ENCODE results near the gene ADM2. TPM values are rescaled to one million over a fixed set of nuclear protein-coding genes. Genes with fewer than 3 reads are reported as not detected.

Gene ADM2
- not detected in 2 replicates for polyA plus RNA-seq

DNA sequence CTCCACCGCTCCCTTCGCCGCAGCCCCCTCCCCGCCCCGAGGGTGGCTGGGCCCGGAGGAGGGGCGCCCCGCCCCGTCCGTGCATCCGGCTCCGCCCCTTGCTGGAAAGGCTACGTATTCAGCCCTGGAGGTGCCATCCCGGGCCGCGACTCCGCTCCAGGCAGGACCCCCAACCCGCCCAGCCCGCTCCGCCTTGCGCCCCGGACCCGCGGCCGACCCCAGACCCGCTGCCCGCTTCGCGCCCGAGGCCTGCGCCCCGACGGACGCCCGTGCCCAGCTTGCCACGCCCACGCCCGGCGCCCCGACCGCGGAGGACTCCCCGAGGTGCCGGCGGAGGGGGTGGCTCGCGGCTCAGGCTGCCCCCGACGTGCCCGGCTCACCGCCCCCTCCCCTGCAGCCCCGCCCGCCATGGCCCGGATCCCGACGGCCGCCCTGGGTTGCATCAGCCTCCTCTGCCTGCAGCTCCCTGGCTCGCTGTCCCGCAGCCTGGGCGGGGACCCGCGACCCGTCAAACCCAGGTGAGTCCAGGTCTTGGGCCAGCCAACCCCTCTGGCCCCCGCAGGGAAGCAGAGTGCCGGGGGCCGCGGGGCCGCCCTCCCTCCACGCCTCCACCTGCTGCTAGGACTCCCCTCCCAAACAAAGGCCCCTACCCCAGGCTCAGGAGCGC, at the start of gene ADM2:
TSS of gene ADM2 (plus strand) at position 104 of the 667 bp plus-strand sequence. CDS start at position 409, 305 bp downstream.

GRCh38 chr22:50474710-50475651, 6.4 kb upstream of the ADM2 start, which contains the start of gene SBF1:
Gene SBF1, minus strand, starts transcription at chr22:50475035. Its CDS starts 195 bp downstream, at chr22:50474840.

GRCh38 chr22:50486561-50487289, 5.4 kb downstream of the ADM2 start, which contains the start of gene MIOX:
Gene MIOX, plus strand, starts transcription at chr22:50486859. Its CDS starts 39 bp downstream, at chr22:50486898.

GRCh38 chr22:50507421-50507990, 26.2 kb downstream of the ADM2 start, which contains the start of gene LMF2:
Gene LMF2, minus strand, starts transcription at chr22:50507702. Its CDS starts 27 bp downstream, at chr22:50507675.

GRCh38 chr22:50507991-50508884, 26.9 kb downstream of the ADM2 start, which contains the start of gene NCAPH2:
Gene NCAPH2, plus strand, starts transcription at chr22:50508224. Its CDS starts 114 bp downstream, at chr22:50508338.

DNA sequence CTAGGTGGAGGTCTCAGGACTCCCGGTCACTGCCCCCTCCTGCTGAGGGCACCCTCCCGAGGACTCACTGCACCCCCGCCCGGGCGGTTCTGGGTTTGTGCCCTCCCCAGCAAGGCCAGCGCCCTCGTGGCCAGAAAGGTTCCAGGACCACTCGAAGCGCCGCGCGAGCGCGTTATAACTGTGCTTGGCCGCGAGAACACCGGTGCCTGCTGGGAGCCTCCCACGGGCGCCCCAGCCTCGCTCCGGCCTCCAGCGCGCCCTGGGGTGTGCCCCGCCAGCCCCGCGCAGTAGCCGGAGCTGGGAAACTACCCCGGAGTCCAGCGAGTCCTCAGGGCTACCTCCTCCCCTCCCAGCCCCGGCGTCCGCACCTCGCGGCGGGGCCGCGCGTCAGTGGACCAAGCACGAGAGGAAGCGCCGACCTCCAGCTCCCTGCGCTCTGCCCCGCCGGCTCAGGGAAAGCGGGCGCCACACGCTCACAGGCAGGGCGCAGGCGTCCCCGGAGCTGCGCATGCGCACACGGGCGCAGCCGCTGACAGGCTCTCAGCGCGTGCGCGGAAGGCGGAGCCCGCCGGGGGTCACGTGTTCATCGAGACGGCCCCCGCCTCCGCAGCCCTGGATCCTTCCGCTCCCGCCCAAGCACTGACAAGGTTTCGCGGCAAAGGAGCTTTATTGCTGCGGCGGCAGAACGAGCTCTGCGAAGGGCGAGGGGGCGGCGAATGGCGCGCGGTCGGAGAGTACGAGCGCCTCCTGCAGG, 43.9 kb downstream of the ADM2 start, which contains the start of gene SCO2:
TSS of gene SCO2 (minus strand) at position 495 of the 754 bp plus-strand sequence. CDS start 1,187 bp downstream, outside the sequence.

GRCh38 chr22:50529897-50530579, 48.7 kb downstream of the ADM2 start, which contains the start of gene TYMP:
Gene TYMP, minus strand, starts transcription at chr22:50530012. Its CDS starts 303 bp downstream, at chr22:50529709.

Other genes with a start within 250 kb of the ADM2 start
- 3.2 and 3.3 TPM in 2 replicates for gene TUBGCP6, start 236.5 kb upstream of the ADM2 start, polyA plus RNA-seq
- not detected in 2 replicates for gene HDAC10, start 230.3 kb upstream of the ADM2 start, polyA plus RNA-seq
- gene MAPK12, start 219.9 kb upstream of the ADM2 start, polyA plus RNA-seq = 2.9 and 4.2 TPM in 2 replicates
- gene MAPK11, start 211.2 kb upstream of the ADM2 start, polyA plus RNA-seq = 1.1 and 1.4 TPM in 2 replicates
- 0.84 and 0.95 TPM in 2 replicates for gene PLXNB2, start 173.9 kb upstream of the ADM2 start, polyA plus RNA-seq
- 1.9 and 2.6 TPM in 2 replicates for gene DENND6B, start 154.5 kb upstream of the ADM2 start, polyA plus RNA-seq
- 1.7 and 2.1 TPM in 2 replicates for gene PPP6R2, start 138.2 kb upstream of the ADM2 start, polyA plus RNA-seq
- 0.35 and 0.56 TPM in 2 replicates for gene SBF1, start 6.5 kb upstream of the ADM2 start, polyA plus RNA-seq
- not detected in 2 replicates for gene MIOX, start 5.3 kb downstream of the ADM2 start, polyA plus RNA-seq
- 0.59 and 1.1 TPM in 2 replicates for gene LMF2, start 26.2 kb downstream of the ADM2 start, polyA plus RNA-seq
- gene NCAPH2, start 26.7 kb downstream of the ADM2 start, polyA plus RNA-seq = 3.5 and 3.7 TPM in 2 replicates
- not detected in 2 replicates for gene SCO2, start 44.1 kb downstream of the ADM2 start, polyA plus RNA-seq
- not detected in 2 replicates for gene TYMP, start 48.5 kb downstream of the ADM2 start, polyA plus RNA-seq
- gene KLHDC7B, start 64.4 kb downstream of the ADM2 start, polyA plus RNA-seq = 0.08 TPM in 1 of 2 replicates, not detected in the other
- gene SYCE3, start 81.4 kb downstream of the ADM2 start, polyA plus RNA-seq = 30.9 and 43.1 TPM in 2 replicates
- 0.88 and 1.2 TPM in 2 replicates for gene CPT1B, start 96.9 kb downstream of the ADM2 start, polyA plus RNA-seq
- 23.5 and 35.9 TPM in 2 replicates for gene CHKB, start 101.3 kb downstream of the ADM2 start, polyA plus RNA-seq
- gene MAPK8IP2, start 119.2 kb downstream of the ADM2 start, polyA plus RNA-seq = 5.1 and 5.8 TPM in 2 replicates
- 1.0 and 5.5 TPM in 2 replicates for gene ARSA, start 146.6 kb downstream of the ADM2 start, polyA plus RNA-seq
- 0.43 and 0.65 TPM in 2 replicates for gene SHANK3, start 191.3 kb downstream of the ADM2 start, polyA plus RNA-seq

All from Purkinje cell (primary cell).